Measurements from ENCODE around the gene PSMB8. TPM values are rescaled to one million over a fixed set of nuclear protein-coding genes. Genes with fewer than 3 reads are reported as not detected.

Gene PSMB8
- total RNA-seq, 1 experiment from 2014 or later = 13.8 TPM

DNA sequence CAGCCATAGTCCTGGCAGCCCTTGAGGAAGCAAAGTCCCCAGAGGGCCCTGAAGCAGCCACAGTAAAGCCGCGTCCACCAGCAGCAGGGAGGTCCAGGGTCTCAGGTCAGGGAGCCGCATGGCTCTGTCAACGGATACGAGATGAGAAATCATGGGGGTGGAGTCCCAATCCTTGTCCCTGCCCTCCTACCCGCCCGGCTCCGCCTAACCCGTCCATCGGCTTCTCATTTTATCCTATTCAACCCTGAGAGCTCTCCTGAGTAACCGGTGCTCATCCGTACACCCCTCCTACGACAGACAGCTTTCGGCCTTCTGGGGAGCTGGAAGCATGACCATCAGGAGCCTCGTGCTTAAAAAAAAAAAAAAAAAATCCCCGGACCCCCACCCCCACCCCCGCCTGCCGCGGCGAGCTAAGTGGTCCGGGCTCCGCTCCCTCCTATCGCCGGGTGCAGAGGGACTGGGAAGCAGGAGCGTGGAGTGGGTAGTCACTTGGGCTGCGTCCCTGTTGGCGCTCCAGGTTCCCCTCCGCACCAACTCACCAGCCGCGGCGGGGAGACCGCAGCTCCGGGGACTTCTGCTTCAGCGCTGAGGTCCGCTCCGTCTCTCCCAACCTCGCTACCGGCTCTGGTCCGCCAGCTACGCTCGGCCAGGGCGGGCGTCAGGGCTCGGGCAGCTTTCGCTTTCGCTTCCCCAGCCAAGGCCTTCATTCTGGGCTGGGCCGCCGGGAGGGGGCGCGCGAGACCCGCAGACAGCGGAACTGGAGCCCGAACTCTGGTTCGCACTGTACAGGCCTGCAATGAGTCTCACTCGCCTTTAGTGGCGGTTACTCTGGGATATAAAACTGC lies 5.5 kb downstream of the PSMB8 start, which contains the start of gene TAP2 (continued):
- TF ChIP-seq, protein P1, sequence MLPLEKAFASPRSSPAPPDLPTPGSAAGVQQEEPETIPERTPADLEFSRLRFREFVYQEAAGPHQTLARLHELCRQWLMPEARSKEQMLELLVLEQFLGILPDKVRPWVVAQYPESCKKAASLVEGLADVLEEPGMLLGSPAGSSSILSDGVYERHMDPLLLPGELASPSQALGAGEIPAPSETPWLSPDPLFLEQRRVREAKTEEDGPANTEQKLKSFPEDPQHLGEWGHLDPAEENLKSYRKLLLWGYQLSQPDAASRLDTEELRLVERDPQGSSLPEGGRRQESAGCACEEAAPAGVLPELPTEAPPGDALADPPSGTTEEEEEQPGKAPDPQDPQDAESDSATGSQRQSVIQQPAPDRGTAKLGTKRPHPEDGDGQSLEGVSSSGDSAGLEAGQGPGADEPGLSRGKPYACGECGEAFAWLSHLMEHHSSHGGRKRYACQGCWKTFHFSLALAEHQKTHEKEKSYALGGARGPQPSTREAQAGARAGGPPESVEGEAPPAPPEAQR (CRISPR knock-in tag; IDR thresholded peaks at IDR 0.05) = no peak
- 0 out of 2 replicates have a peak, but pooled peaks have one; percentile 35 for TF ChIP-seq GABPB1 (CRISPR knock-in tag; IDR thresholded peaks at IDR 0.05)
- TF ChIP-seq RORB (CRISPR knock-in tag; IDR thresholded peaks at IDR 0.05) = no peak
- TF ChIP-seq KAT7 (CRISPR knock-in tag; IDR thresholded peaks at IDR 0.05; ENCODE audit: borderline replicate concordance) = no peak
- TF ChIP-seq SMAD3 (CRISPR knock-in tag; IDR thresholded peaks at IDR 0.05; ENCODE audit: borderline replicate concordance) = no peak
- TF ChIP-seq, protein P2, sequence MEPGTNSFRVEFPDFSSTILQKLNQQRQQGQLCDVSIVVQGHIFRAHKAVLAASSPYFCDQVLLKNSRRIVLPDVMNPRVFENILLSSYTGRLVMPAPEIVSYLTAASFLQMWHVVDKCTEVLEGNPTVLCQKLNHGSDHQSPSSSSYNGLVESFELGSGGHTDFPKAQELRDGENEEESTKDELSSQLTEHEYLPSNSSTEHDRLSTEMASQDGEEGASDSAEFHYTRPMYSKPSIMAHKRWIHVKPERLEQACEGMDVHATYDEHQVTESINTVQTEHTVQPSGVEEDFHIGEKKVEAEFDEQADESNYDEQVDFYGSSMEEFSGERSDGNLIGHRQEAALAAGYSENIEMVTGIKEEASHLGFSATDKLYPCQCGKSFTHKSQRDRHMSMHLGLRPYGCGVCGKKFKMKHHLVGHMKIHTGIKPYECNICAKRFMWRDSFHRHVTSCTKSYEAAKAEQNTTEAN (CRISPR knock-in tag; IDR thresholded peaks at IDR 0.05) = no peak
- TF ChIP-seq E2F5 (CRISPR knock-in tag; IDR thresholded peaks at IDR 0.05) = 0 out of 2 replicates have a peak, but pooled peaks have one; percentile 20
- no peak for TF ChIP-seq GTF2I (CRISPR knock-in tag; conservative IDR thresholded peaks at IDR 0.05)
- TF ChIP-seq ZNF317 (CRISPR knock-in tag; IDR thresholded peaks at IDR 0.05; ENCODE audit: borderline replicate concordance, low read depth) = no peak
- no peak for TF ChIP-seq ARID4B (CRISPR knock-in tag; IDR thresholded peaks at IDR 0.05; ENCODE audit: borderline replicate concordance)
- TF ChIP-seq, protein P3, sequence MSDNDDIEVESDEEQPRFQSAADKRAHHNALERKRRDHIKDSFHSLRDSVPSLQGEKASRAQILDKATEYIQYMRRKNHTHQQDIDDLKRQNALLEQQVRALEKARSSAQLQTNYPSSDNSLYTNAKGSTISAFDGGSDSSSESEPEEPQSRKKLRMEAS (CRISPR knock-in tag; IDR thresholded peaks at IDR 0.05) = peak; percentile 48; the same call in 1 of the 2 replicates
- 0 out of 2 replicates have a peak, but pooled peaks have one; percentile 19 for TF ChIP-seq TEAD4 (CRISPR knock-in tag; IDR thresholded peaks at IDR 0.05)
- TF ChIP-seq ZNF263 (CRISPR knock-in tag; IDR thresholded peaks at IDR 0.05; ENCODE audit: low read depth) = no peak
- peak; percentile 96 for TF ChIP-seq IRF2 (CRISPR knock-in tag; IDR thresholded peaks at IDR 0.05; ENCODE audit: borderline replicate concordance, low read depth)
- TF ChIP-seq ZNF532 (CRISPR knock-in tag; IDR thresholded peaks at IDR 0.05; ENCODE audit: borderline replicate concordance) = no peak
- no peak for TF ChIP-seq ZNF281 (CRISPR knock-in tag; IDR thresholded peaks at IDR 0.05)
